OCI-M2 (cell line): Measurements from ENCODE around the gene ANGEL1.

Source experiments
- DNase-seq: peaks from one replicate; lab custom pipeline; 2025; ENCODE audit not compliant: unreplicated experiment; lab: John Stamatoyannopoulos, UW

The ANGEL1 gene

GRCh38 chr14:76779221-76780057, 33.2 kb downstream of the ANGEL1 start:
- DNase-seq: no peak

GRCh38 chr14:76778546-76779215, 34.0 kb downstream of the ANGEL1 start:
- no peak for DNase-seq

DNA sequence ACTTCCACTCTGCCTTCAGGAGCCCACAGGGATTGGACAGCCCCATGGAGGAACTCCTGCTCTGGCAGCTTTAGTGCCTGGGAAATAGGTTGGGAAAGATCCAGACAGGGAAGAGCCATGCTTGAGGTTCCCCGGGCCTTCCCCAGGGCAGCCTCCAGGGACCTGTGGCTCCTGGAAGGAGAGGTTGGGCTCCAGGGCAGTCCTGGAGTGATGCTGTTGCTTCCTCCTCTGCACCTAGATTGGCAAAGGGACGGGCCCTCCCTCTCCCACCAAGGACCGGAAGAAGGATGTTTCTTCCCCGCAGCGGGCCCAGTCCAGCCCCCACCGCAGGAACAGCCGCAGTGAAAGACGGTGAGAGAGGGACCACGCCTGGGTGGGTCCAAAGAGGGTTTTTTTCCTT, 35.0 kb downstream of the ANGEL1 start:
- no peak for DNase-seq

DNA sequence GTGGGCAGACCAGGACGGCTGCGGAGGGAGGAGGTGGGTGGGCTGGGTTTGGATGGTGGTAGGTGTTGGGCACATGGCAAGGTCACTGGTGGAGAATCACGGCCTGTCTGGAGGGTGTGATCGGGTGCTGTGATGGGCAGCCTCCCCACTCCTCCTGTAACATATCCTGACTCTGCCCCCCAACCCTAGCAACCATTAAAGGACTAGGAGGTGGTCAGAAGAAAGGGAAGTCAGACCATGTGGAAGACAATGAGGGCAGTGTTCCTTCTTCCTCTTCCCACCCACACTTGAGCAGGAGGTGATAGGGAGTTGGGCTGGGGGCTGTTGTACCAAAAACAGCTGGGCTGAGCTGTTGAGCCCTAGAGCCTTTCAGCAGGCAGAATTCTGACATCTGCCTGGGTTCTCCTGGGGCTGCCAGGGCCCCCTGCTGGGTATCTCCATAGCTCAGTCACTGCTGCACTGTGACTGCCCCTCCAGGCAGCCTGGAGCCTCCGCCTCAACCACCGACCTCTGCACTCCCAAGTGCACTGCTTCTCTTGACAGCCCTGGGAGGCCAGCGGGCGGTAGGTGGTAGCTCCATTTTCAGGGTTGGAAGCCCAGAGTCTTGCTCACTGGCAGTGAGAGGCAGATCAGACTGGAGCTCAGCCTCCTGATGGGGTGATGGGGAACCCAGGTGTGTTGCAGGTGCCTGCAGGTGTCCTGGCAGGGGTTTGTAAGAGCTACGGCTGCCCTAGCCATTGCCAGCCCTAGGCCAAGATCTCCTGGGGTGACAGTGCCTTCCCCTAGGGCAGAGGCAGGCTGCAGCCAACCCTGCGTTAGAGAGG, 36.0 kb downstream of the ANGEL1 start:
- DNase-seq: peak; percentile 66

- DNase-seq: no peak
Observed at GRCh38 chr14:76775695-76776427, 36.8 kb downstream of the ANGEL1 start.

DNA sequence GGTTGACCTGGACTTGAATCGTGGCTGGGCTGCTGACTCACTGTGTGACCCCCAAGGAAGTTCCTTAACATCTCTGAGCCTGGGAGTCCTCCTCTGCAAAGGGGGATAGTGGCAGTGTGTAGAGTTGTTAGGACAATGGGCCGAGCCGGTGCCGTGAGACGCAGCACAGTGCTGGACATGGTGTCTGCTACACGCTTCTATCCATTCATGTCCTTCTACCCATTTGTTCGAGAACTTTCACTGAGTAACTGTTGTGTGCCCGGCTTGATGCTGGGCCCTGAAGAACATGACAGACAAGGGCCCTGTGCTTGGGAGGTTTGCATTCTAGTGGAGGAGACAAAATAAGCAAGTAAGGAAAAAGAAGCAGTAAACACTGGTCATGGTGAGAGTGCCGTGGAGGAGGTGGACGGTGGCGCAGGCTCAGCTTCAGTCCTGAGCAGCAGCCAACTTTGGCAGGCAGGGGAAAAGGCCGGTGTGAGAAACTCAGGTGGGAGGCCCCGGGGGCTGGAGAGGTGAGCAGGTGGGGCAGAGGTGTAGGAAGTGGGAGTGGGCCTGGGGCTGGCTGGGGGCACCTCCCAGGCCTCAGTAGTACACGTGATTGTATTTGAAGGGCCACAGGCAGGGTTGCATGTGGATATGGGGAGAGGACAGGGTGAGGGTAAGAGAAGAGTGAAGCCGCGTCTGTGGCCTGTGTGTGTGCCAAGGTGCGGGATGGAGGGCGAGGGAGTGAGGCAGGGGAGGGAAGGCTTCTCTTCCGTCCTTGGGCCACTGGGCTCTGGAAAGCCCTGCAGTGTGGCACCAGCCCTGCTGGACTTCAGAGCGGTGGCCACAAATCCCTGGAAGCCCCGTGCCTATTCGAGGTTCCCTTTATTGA, 37.6 kb downstream of the ANGEL1 start:
- DNase-seq: no peak

DNA sequence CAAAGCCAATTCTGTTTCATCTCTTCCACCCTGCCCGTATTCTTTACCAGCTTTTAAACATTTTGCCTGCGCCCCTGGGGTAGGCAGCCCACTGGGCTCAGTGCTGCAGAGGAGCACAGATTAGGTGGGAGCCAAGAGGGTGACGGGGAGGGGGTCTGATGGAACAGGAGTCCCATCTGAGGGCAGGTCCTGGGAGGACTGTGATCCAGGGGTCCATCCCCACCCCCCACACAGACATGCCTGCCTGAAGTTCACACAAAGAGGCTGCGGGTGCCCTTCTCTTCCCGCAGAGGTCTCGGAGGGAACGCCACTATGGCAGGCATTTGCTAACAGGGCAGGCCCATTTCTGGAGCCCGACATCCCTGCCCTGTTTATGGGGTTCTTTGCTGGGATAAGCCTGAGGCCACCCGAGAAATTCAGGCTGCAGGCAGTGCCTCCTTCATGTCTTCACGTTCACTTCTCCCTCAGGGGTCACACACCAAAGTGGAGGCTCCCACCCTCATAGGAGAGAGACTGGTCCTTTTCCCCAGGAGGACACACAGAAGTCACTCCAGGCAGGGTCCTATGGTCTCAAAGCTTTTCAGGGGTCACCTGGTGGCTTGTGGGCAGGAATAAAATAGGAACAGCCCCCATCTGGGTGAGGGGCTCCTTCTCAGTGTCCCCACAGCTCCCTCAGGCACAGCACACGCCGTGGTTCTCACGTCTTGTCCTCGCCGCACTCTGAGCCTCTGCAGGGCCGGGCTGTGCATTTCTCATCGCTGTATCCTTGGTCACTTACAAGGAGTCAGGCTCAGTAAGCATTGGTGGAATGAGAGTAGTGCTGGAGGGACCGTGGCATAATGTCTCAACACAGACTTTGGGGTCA, 38.5 kb downstream of the ANGEL1 start:
- DNase-seq: no peak

DNA sequence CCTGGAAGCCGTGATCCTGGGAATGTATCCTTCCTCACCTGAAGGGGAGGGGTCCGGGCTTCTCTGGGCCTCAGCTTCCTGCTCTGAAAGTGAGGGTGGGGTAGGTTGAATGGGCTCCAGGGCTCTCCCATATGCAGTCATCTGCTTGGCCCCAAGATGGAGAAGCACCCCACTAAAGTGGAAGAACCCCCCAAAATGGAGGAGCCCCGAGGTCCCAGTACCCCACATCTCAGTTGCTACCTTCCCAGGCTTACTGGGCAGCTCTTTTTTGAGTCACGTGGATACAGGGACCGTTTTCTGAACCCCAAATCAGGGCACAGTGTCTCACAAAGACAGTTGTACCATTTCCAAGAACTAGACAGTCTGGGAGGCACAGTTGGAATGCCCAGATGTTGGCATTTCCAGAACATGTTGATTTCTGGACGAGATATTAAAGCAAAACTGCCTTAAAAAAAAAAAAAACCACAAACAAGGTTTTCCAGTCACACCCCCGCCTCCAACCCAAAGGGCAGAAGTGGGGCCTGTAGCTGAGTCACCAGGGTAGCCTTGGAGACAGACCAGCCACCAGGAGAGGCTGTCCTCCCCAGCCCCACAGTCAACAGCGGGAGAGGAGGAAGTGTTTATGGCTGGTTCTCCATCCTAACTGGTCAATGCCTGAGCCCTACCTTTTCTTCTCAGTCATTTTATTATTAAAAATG, 39.3 kb downstream of the ANGEL1 start:
- DNase-seq: no peak

DNA sequence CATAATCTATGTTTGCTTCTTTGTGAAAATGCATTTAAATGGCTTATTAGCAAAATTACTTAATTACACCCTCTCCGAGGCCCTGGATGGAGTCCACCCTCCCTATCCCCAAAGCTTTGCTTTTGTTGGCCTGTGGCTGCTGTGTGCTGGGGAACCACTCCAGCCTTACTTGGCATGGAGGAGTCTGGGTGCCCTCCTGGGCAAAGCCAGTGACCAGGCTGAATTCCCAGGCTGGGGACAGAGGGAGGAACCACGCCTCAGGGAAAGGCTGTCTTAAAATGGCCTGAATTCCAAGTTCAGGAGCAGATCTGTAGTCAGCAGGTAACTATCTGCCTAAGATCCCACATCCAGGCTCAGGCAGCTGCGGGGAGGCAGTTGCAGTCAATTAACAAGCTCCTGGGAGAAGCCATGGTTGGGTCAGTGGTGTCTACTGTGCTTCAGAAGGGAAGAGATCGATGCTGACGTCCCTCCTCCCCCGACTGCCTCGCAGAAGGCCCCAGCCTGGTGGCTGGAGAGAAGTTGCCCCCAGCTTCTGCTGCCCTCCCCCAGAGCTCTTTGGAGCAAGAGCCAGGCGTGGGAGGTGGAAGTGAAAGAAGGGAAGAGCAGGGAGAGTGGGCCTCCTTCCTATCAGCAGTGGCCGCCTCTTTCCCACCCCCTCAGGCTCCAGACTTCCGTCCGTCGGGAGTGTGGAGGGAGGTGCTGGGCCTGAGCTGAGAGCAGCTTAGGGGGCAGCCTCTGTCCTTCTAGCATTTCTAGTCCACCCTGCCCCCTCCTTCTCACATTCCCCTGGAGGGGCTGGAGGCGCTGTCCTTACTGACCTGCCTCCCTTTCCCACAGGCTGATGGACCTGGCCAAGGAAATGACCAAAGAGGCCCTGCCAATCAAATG, 40.1 kb downstream of the ANGEL1 start:
- DNase-seq: peak; percentile 85

DNA sequence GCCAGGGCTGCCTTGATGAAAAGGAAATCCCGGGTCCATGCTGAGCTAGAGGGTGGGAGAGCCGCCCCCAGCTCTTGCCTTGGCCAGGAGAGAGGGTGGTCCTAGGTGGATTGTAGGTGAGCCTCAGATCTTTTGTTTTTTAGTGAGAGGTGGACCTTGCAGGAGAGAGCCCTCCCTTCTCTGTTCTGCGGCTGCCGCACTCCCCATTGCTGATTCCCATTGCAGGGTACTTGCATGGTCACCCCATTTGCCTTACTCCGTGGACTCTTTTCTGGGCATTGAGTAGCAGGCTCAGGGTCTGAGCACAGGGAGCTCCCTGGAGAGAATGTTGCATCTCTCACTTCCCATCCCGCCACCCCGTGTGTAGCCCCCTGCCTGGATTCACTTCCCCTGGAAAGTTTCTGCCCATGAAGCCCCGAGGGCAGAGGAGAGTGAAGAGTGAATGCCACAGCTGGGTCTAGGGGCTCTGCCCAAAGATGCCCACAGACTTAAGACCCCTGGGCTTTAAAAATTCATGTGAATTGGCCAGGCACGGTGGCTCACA, 41.2 kb downstream of the ANGEL1 start:
- no peak for DNase-seq

- DNase-seq: no peak
Observed at GRCh38 chr14:76770521-76771436, 41.9 kb downstream of the ANGEL1 start.

GRCh38 chr14:76769636-76770292, 42.9 kb downstream of the ANGEL1 start:
- no peak for DNase-seq

DNA sequence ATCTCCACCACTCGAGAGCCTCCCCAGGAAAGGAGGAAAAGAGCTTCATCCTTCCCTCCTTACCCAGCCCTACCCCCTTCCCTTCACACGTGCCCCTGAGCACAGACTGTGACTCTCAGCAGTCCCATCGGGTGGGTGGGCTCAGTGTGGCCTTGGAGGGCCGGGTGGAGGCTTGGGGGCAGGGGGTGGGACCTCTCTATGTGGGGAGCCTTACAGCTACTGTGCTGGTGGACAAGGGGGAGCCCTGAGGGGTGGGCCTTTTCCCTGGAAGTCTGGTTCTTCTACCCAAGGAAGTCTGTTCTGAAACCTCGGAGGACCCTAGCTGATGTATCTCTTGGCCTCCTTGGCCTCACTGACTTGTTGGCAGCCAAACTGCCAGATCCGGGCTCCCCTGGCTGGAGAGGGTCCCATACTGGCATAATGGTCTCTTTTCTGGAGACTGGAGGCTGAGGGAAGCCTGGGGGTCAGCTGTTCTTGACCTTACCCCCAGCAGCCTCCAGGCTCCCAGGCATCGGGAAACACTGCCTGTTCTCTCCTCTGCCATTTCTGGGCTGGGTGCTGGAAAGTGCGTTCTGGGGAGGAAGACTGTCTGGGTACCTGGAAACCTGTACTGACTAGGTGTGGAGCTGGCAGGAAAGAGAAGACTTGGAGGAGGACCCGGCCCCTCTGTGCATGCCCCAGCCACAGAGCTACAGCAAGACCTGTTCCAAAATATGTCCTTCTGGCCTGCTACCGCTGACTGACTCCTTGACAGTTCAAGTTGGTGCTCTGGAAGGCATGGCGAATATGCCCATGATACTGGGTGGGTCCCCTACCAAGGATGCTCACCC, 43.8 kb downstream of the ANGEL1 start:
- DNase-seq: no peak
